ENCODE measurements around the gene IGF2BP2.

Gene IGF2BP2

GRCh38 chr3:185658504-185658912 lies 166.3 kb downstream of the IGF2BP2 start:
- no peak for DNase-seq (ENCODE audit: low spot score)
- TF ChIP-seq CTCF (IDR thresholded peaks at IDR 0.05; ENCODE audit: extremely low read depth, missing control alignments), result no peak

DNA sequence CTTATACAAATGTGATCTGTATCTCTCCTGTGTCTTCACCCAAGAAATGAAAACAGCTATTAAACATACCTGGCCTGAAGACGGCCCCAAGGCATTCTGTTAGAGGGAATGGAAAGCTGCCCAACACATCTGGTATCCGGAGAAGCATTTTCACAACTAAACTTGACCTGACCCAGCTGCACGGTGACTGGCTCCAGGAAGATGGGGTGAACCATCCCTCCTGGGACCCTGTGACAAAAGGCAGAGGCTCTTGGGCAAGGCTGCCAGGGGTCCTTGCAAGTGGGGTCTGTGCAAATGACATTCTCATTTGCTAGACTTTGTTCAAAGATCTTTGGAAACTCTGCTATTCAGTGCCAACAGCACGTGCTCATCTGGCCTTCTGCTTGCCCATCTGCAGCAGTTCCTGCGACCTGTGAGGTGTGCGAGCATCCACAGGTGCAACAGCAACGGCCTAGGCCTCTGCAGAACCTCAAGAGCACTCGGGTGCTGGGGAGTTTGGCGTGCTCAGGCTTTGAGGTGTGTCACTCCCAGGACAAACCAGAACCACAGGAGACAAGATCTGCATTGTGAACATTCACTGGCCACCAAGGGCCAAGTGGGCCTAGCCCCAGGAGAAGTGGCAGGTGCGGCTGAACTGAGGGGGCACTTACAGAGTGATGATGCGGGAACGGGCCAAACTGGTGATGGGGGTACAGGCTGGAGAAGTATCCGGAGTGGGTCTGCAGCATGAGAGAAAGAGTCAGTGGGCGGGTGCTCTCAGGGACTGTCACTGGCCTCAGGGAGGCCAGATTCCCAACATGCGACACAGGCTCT lies 166.9 kb downstream of the IGF2BP2 start:
- TF ChIP-seq CTCF (IDR thresholded peaks at IDR 0.05; ENCODE audit: extremely low read depth, missing control alignments), result no peak
- no peak for DNase-seq (ENCODE audit: low spot score)

GRCh38 chr3:185657211-185657610 lies 167.6 kb downstream of the IGF2BP2 start:
- no peak for DNase-seq (ENCODE audit: low spot score)
- no peak for TF ChIP-seq CTCF (IDR thresholded peaks at IDR 0.05; ENCODE audit: extremely low read depth, missing control alignments)

- no peak for TF ChIP-seq CTCF (IDR thresholded peaks at IDR 0.05; ENCODE audit: extremely low read depth, missing control alignments)
- no peak for DNase-seq (ENCODE audit: low spot score)
These were observed 168.5 kb downstream of the IGF2BP2 start for GRCh38 chr3:185656321-185656840.

- no peak for DNase-seq (ENCODE audit: low spot score)
- no peak for TF ChIP-seq CTCF (IDR thresholded peaks at IDR 0.05; ENCODE audit: extremely low read depth, missing control alignments)
These were observed 169.2 kb downstream of the IGF2BP2 start for GRCh38 chr3:185655426-185656320.

DNA sequence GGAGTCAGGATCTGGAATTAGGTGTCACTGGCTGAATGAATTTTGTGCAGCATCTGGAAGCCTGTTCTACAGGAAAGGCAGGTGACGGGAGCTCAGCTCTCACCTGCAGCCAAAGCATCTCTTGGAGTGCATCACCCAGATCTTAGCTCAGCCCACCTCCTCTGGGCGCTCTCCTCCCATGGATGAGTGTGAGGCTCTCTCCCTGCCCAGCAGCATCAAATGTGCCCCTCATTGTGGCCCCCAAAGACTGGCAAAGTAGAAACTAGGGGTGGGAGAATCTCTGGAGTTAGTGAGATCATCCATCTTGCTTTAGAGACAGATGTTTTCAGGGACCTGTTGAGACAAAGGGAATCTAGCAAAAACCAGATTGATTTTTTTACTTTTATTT lies 170.1 kb downstream of the IGF2BP2 start:
- no peak for DNase-seq (ENCODE audit: low spot score)
- no peak for TF ChIP-seq CTCF (IDR thresholded peaks at IDR 0.05; ENCODE audit: extremely low read depth, missing control alignments)

Measured in GM20000 (cell line).